Measurements from ENCODE around the gene ARL5A.

DNA sequence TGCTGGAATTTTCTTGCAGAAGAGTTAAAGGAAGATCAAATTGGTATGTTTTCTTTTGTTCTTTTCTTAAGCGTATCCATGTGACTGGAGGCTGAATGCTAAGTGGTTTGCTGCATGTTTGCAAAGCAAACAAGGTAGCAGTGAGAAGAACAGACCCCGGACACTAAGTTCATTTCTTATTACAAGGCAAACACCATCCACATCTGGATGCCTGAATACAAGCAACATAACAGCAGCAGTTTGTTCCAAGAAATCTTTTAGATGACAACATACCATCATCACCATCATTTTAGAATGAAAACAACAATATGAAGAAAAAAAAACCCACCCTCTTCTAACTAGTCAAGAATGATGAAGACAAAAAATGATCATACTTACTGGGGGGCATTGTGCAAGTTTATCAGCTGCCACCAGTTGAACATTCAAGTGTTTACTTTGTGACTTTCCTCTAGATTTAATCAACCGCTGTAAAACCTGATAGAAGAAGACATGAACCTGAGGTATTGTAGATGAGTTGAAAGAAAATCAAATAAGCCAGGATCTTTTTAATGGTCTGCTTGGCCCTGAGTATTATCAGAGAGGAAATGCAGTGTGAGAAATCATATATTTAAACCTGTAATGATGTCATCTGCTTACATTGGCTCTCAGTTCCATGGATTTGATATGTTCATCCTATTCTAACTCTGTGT lies 25.0 kb upstream of the ARL5A start:
- TF ChIP-seq SUZ12 (IDR thresholded peaks at IDR 0.05; ENCODE audit: extremely low read depth, insufficient read depth, insufficient read length): no peak
- no peak for TF ChIP-seq YY1 (IDR thresholded peaks at IDR 0.05; ENCODE audit: insufficient read depth, insufficient read length)
